ENCODE data around the gene ST7L.
"Not testable (repeated sequence)": the region's sequence is repeated elsewhere in the genome, so short reads cannot be mapped to it uniquely, and the experiment has no call there.

ST7L gene

DNA sequence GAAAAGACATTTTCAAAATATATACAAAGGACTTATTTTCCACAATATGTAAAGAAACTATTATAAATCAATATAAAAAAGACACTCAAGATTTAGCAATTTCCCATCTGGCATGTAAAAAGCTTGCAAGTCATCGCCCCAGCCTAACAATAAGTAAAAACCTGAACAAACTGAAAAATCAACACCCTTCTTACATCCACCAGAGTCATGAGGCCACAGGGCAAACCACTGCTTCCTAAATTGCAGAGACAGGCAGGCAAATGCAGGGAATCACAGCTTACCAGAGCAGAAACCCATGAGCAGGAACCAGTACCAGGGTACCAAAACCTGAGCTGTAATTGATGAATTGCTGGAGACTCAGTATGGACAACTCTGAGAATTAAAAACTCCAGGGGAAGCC, 126.9 kb downstream of the ST7L start:
- Histone ChIP-seq H3K27ac (ENCODE audit: low read length) (no peak overlapping the region), H2AFZ (ENCODE audit: low read depth, low read length) (peak overlapping the region; percentile 54; the same call in 1 of the 2 replicates), H3K9me3 (ENCODE audit: insufficient read depth, low read length, severe bottlenecking) (no peaks in the 10 kb centered on the region), H3K27me3 (ENCODE audit: insufficient read depth, low read length, poor library complexity) (no peaks in the 10 kb centered on the region), H4K20me1 (ENCODE audit: insufficient read depth, low read length) (no peaks in the 10 kb centered on the region), H3K4me3 (ENCODE audit: low read depth in 1 of 2, low read length in 2 of 2) (no peak overlapping the region), H3K79me2 (ENCODE audit: insufficient read depth, low read length) (no peaks in the 10 kb centered on the region), H3K9ac (ENCODE audit: low read depth, low read length) (no peak overlapping the region), H3K4me2 (ENCODE audit: insufficient read depth, low read length) (no peak overlapping the region), H3K4me1 (ENCODE audit: insufficient read depth, low read length) (no peaks in the 10 kb centered on the region), H3K36me3 (ENCODE audit: insufficient read depth, low read length) (no peaks in the 10 kb centered on the region)
- ATAC-seq (ENCODE audit: insufficient read depth, low read depth) = no peak
- DNase-seq = no peak
- TF ChIP-seq CTCF (IDR thresholded peaks at IDR 0.05; ENCODE audit: borderline replicate concordance, extremely low read depth, low read length, poor library complexity, severe bottlenecking) (no peak), EZH2 (IDR thresholded peaks at IDR 0.05; ENCODE audit: borderline replicate concordance, low read depth, low read length, severe bottlenecking) (no peak)

- no peaks in the 10 kb centered on the region for H3K27me3 ChIP-seq (ENCODE audit: insufficient read depth, low read length, poor library complexity)
- H3K27ac ChIP-seq (ENCODE audit: low read length) = no peak overlapping the region
- H4K20me1 ChIP-seq (ENCODE audit: insufficient read depth, low read length) = no peaks in the 10 kb centered on the region
- no peak for ATAC-seq (ENCODE audit: insufficient read depth, low read depth)
- no peak overlapping the region for H2AFZ ChIP-seq (ENCODE audit: low read depth, low read length)
- DNase-seq = no peak
- no peak overlapping the region for H3K9ac ChIP-seq (ENCODE audit: low read depth, low read length)
- no peaks in the 10 kb centered on the region for H3K36me3 ChIP-seq (ENCODE audit: insufficient read depth, low read length)
- TF ChIP-seq CTCF (IDR thresholded peaks at IDR 0.05; ENCODE audit: borderline replicate concordance, extremely low read depth, low read length, poor library complexity, severe bottlenecking) (no peak), EZH2 (IDR thresholded peaks at IDR 0.05; ENCODE audit: borderline replicate concordance, low read depth, low read length, severe bottlenecking) (no peak)
- no peak overlapping the region for H3K4me2 ChIP-seq (ENCODE audit: insufficient read depth, low read length)
- no peaks in the 10 kb centered on the region for H3K9me3 ChIP-seq (ENCODE audit: insufficient read depth, low read length, severe bottlenecking)
- no peaks in the 10 kb centered on the region for H3K79me2 ChIP-seq (ENCODE audit: insufficient read depth, low read length)
- H3K4me1 ChIP-seq (ENCODE audit: insufficient read depth, low read length) = no peaks in the 10 kb centered on the region
- H3K4me3 ChIP-seq (ENCODE audit: low read depth in 1 of 2, low read length in 2 of 2) = no peak overlapping the region
Observed at GRCh38 chr1:112488141-112488540, 130.8 kb downstream of the ST7L start.

- not testable (repeated sequence) for H3K27ac ChIP-seq (ENCODE audit: low read length); DNase-seq; H3K9me3 ChIP-seq (ENCODE audit: insufficient read depth, low read length, severe bottlenecking); H3K27me3 ChIP-seq (ENCODE audit: insufficient read depth, low read length, poor library complexity); H2AFZ ChIP-seq (ENCODE audit: low read depth, low read length); H3K36me3 ChIP-seq (ENCODE audit: insufficient read depth, low read length); H3K79me2 ChIP-seq (ENCODE audit: insufficient read depth, low read length); H4K20me1 ChIP-seq (ENCODE audit: insufficient read depth, low read length); H3K4me3 ChIP-seq (ENCODE audit: low read depth in 1 of 2, low read length in 2 of 2); H3K4me2 ChIP-seq (ENCODE audit: insufficient read depth, low read length); ATAC-seq (ENCODE audit: insufficient read depth, low read depth); H3K9ac ChIP-seq (ENCODE audit: low read depth, low read length); H3K4me1 ChIP-seq (ENCODE audit: insufficient read depth, low read length)
Observed at GRCh38 chr1:112487686-112488085, 131.3 kb downstream of the ST7L start.

GRCh38 chr1:112486063-112486462, 132.9 kb downstream of the ST7L start:
- not testable (repeated sequence) for H3K79me2 ChIP-seq (ENCODE audit: insufficient read depth, low read length); H3K9me3 ChIP-seq (ENCODE audit: insufficient read depth, low read length, severe bottlenecking); H2AFZ ChIP-seq (ENCODE audit: low read depth, low read length); H4K20me1 ChIP-seq (ENCODE audit: insufficient read depth, low read length); H3K9ac ChIP-seq (ENCODE audit: low read depth, low read length); H3K4me1 ChIP-seq (ENCODE audit: insufficient read depth, low read length); H3K27ac ChIP-seq (ENCODE audit: low read length); H3K36me3 ChIP-seq (ENCODE audit: insufficient read depth, low read length); H3K4me2 ChIP-seq (ENCODE audit: insufficient read depth, low read length); H3K27me3 ChIP-seq (ENCODE audit: insufficient read depth, low read length, poor library complexity); H3K4me3 ChIP-seq (ENCODE audit: low read depth in 1 of 2, low read length in 2 of 2); ATAC-seq (ENCODE audit: insufficient read depth, low read depth); DNase-seq
